Stimulated activated naive CD8-positive, alpha-beta T cell treated with anti-CD3 and anti-CD28 coated beads, Interleukin-15, amount 100 ng/mL, for 72 hours (primary cell): ENCODE results near the gene ATP1A2.

Experiments used
- ATAC-seq: fragments of 150-1000 bp; cut with Tn5 transposase; 2 replicates; pipeline ENCODE4 v1.10.0; 2021; ENCODE audit warnings: mild to moderate bottlenecking, moderate library complexity
- DNase-seq, 2 donors: peaks; one replicate each; pipeline ENCODE4 v3.0.0; 2021 to 2022
- H3K27ac Mint-ChIP-seq, 2 donors: one replicate each; pipeline ENCODE4 v1.8.0; 2022; ENCODE audit warnings: mild to moderate bottlenecking in 2 of 2, mixed read lengths in 2 of 2, moderate library complexity in 2 of 2
- H3K27me3 Mint-ChIP-seq: one replicate; pipeline ENCODE4 v1.8.0; 2022; ENCODE audit warnings: mixed read lengths
- H3K4me1 Mint-ChIP-seq: one replicate; pipeline ENCODE4 v1.8.0; 2022; ENCODE audit warnings: mild to moderate bottlenecking, mixed read lengths
- H3K4me3 Mint-ChIP-seq, 2 donors: one replicate each; pipeline ENCODE4 v1.8.0; 2022; ENCODE audit warnings: mild to moderate bottlenecking in 2 of 2, mixed read lengths in 2 of 2, moderate library complexity in 1 of 2
- H3K9me3 Mint-ChIP-seq, 2 donors: one replicate each; pipeline ENCODE4 v1.8.0; 2022; ENCODE audit warnings: mixed read lengths in 2 of 2

ATP1A2 gene

DNA sequence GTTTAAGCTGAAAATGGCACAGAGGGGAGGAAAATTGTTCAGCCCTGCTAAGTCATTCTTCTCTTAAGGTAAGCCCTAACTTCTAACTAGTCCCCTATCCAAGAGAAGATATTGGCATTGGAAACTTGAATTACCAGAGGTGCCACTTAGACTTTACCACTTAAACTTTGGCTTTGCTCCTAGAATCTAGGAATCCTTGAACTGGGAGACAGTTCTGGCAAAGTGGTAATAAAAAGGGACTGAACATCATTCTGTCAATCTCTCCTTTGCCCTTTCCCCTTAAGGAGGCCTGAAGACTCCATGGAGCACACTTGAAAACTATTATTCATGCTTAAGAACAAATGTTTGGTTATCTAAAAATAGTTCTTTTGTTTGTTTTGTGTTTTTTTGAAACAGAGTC lies 44.3 kb downstream of the ATP1A2 start:
- Mint-ChIP-seq H3K9me3 (no peaks in the 10 kb centered on the region), H3K27ac (no peak overlapping the region), H3K4me3 (no peak overlapping the region), H3K27me3 (peaks cover 7% of the 10 kb centered on the region), H3K4me1 (no peaks in the 10 kb centered on the region)
- DNase-seq = no peak
- ATAC-seq = no peak

- DNase-seq = no peak
- no peak overlapping the region for H3K4me3 Mint-ChIP-seq
- peaks cover 16% of the 10 kb centered on the region for H3K4me1 Mint-ChIP-seq
- no peaks in the 10 kb centered on the region for H3K9me3 Mint-ChIP-seq
- H3K27me3 Mint-ChIP-seq = peaks cover 15% of the 10 kb centered on the region
- no peak for ATAC-seq
- no peak overlapping the region for H3K27ac Mint-ChIP-seq
Measured at GRCh38 chr1:160161965-160162705, 46.6 kb downstream of the ATP1A2 start.

GRCh38 chr1:160162931-160163330 lies 47.4 kb downstream of the ATP1A2 start:
- no peak for ATAC-seq
- H3K4me3 Mint-ChIP-seq = no peak overlapping the region
- H3K27ac Mint-ChIP-seq = no peak overlapping the region
- no peak for DNase-seq
- H3K9me3 Mint-ChIP-seq = no peaks in the 10 kb centered on the region
- H3K4me1 Mint-ChIP-seq = peaks cover 24% of the 10 kb centered on the region
- H3K27me3 Mint-ChIP-seq = peaks cover 15% of the 10 kb centered on the region

GRCh38 chr1:160163615-160164014 lies 48.1 kb downstream of the ATP1A2 start:
- peaks cover 9% of the 10 kb centered on the region for H3K27me3 Mint-ChIP-seq
- H3K27ac Mint-ChIP-seq = no peak overlapping the region
- H3K9me3 Mint-ChIP-seq = no peaks in the 10 kb centered on the region
- H3K4me3 Mint-ChIP-seq = no peak overlapping the region
- H3K4me1 Mint-ChIP-seq = peaks cover 27% of the 10 kb centered on the region
- ATAC-seq (no peak), DNase-seq (no peak)

GRCh38 chr1:160164121-160164520 lies 48.6 kb downstream of the ATP1A2 start:
- Mint-ChIP-seq H3K4me1 (peaks cover 31% of the 10 kb centered on the region), H3K27ac (no peak overlapping the region), H3K9me3 (no peaks in the 10 kb centered on the region), H3K27me3 (peaks cover 8% of the 10 kb centered on the region), H3K4me3 (no peak overlapping the region)
- ATAC-seq (no peak), DNase-seq (no peak)

- Mint-ChIP-seq H3K9me3 (no peaks in the 10 kb centered on the region), H3K27me3 (peaks cover 14% of the 10 kb centered on the region), H3K27ac (no peak overlapping the region), H3K4me1 (peaks cover 43% of the 10 kb centered on the region), H3K4me3 (no peak overlapping the region)
- DNase-seq = no peak
- no peak for ATAC-seq
Measured at GRCh38 chr1:160166166-160166868, 50.8 kb downstream of the ATP1A2 start.

GRCh38 chr1:160167056-160167455 lies 51.5 kb downstream of the ATP1A2 start:
- Mint-ChIP-seq H3K4me1 (peaks cover 43% of the 10 kb centered on the region), H3K9me3 (no peaks in the 10 kb centered on the region), H3K27ac (peak overlapping the region in 1 of 2 donors; percentile 83), H3K27me3 (peaks cover 21% of the 10 kb centered on the region), H3K4me3 (no peak overlapping the region)
- ATAC-seq = no peak
- DNase-seq = no peak

DNA sequence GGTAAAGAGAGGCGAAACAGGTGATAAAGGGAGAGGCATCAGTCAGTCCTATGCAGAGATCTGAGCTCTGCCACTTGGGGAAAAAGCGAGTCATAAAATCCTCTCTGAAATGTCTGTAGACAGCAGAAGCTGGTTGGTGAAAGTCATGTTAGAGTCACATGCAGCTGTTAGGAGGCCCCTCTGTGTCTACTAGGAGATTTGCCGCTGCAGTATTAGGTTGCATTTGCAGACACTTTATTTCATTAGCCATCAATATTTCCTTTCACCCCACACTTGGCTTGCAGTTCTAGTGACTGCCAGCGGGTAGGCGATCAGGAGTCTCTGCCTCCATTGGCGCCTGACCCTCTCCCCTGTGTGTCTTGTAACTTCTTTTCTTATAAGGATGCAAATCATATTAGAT lies 52.0 kb downstream of the ATP1A2 start:
- DNase-seq = peak; percentile 20 to 35
- peak; percentile 73 for ATAC-seq
- no peak overlapping the region for H3K4me3 Mint-ChIP-seq
- peaks cover 26% of the 10 kb centered on the region for H3K27me3 Mint-ChIP-seq
- no peaks in the 10 kb centered on the region for H3K9me3 Mint-ChIP-seq
- peaks cover 43% of the 10 kb centered on the region for H3K4me1 Mint-ChIP-seq
- H3K27ac Mint-ChIP-seq = peak overlapping the region in 1 of 2 donors; percentile 83

GRCh38 chr1:160168016-160168415 lies 52.5 kb downstream of the ATP1A2 start:
- peaks cover 31% of the 10 kb centered on the region for H3K27me3 Mint-ChIP-seq
- H3K27ac Mint-ChIP-seq = no peak overlapping the region
- no peak for ATAC-seq
- H3K9me3 Mint-ChIP-seq = no peaks in the 10 kb centered on the region
- peaks cover 43% of the 10 kb centered on the region for H3K4me1 Mint-ChIP-seq
- no peak for DNase-seq
- no peak overlapping the region for H3K4me3 Mint-ChIP-seq

DNA sequence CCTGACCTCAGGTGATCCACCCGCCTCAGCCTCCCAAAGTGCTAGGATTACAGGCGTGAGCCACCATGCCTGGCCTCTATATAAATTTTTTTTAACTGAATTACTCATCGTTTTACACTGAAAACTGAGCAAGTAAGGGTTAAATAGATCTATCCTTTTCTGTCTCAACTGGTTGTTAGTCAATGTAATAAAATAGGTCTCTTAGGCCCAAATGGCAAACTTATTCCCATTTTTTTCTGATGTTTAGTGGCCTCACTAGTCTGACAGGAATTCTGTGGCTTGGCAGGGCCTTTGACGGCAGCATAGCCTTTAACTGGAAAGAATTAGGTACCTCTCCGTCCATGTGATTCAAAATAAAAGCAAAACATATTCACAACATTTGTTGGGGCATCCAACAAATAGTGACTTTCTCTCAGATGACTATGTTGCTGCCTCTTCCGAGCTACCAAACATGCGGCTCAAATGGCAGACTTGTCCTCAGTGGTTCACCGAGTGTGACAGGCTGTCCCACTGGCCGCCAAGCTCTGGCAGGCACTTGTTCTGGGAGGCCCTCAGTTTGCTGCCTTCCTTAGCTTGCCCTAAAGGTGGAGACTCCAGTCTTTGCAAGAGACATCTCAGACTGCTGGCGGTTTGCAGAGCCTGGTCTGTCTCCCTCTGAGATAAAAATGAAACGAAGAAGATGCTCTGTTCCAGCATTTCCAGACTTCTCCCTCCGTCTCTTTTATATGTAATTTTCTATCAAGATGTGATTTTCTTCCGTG lies 53.2 kb downstream of the ATP1A2 start:
- DNase-seq = no peak
- peaks cover 43% of the 10 kb centered on the region for H3K4me1 Mint-ChIP-seq
- peak overlapping the region in 1 of 2 donors; percentile 63 for H3K4me3 Mint-ChIP-seq
- peak overlapping the region in 1 of 2 donors; percentile 42 for H3K27ac Mint-ChIP-seq
- peaks cover 38% of the 10 kb centered on the region for H3K27me3 Mint-ChIP-seq
- H3K9me3 Mint-ChIP-seq = no peaks in the 10 kb centered on the region
- ATAC-seq = no peak

GRCh38 chr1:160169553-160170399 lies 54.2 kb downstream of the ATP1A2 start:
- peaks cover 47% of the 10 kb centered on the region for H3K27me3 Mint-ChIP-seq
- ATAC-seq = peak; percentile 96
- DNase-seq = peak; percentile 62 to 82
- H3K4me3 Mint-ChIP-seq = peak overlapping the region; percentile 52 to 63
- peaks cover 43% of the 10 kb centered on the region for H3K4me1 Mint-ChIP-seq
- no peak overlapping the region for H3K27ac Mint-ChIP-seq
- H3K9me3 Mint-ChIP-seq = no peaks in the 10 kb centered on the region

- Mint-ChIP-seq H3K27ac (no peak overlapping the region), H3K27me3 (peaks cover 40% of the 10 kb centered on the region), H3K4me3 (no peak overlapping the region), H3K9me3 (no peaks in the 10 kb centered on the region), H3K4me1 (peaks cover 35% of the 10 kb centered on the region)
- no peak for DNase-seq
- no peak for ATAC-seq
Measured at GRCh38 chr1:160171354-160171753, 55.8 kb downstream of the ATP1A2 start.

- H3K27me3 Mint-ChIP-seq = peaks cover 40% of the 10 kb centered on the region
- DNase-seq = no peak
- no peak overlapping the region for H3K4me3 Mint-ChIP-seq
- H3K27ac Mint-ChIP-seq = no peak overlapping the region
- H3K9me3 Mint-ChIP-seq = no peaks in the 10 kb centered on the region
- ATAC-seq = no peak
- peaks cover 32% of the 10 kb centered on the region for H3K4me1 Mint-ChIP-seq
Measured at GRCh38 chr1:160171980-160172379, 56.4 kb downstream of the ATP1A2 start.

DNA sequence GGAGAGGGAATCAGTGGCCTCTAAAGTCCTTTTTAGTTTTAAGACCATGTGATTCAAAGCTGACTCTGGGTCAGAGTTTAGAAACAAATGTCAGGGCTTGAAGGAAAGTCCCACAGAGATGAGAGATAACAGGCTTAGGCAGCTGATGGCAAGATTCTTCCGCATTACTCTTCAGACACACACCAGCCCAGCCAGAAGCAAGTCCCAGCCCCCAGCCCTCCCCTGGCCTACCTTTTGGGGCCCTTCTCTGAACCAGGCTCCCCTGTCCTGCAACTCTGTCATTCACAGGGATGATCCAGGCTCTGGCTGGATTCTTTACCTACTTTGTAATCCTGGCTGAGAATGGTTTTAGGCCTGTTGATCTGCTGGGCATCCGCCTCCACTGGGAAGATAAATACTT lies 61.7 kb downstream of the ATP1A2 start:
- DNase-seq (no peak), ATAC-seq (no peak)
- Mint-ChIP-seq H3K27me3 (peaks cover 25% of the 10 kb centered on the region), H3K27ac (no peak overlapping the region), H3K4me1 (peaks cover 9% of the 10 kb centered on the region), H3K9me3 (no peaks in the 10 kb centered on the region), H3K4me3 (no peak overlapping the region)

GRCh38 chr1:160177667-160178066 lies 62.1 kb downstream of the ATP1A2 start:
- no peak overlapping the region for H3K4me3 Mint-ChIP-seq
- H3K27ac Mint-ChIP-seq = no peak overlapping the region
- H3K27me3 Mint-ChIP-seq = peaks cover 20% of the 10 kb centered on the region
- peaks cover 9% of the 10 kb centered on the region for H3K4me1 Mint-ChIP-seq
- ATAC-seq (no peak), DNase-seq (no peak)
- no peaks in the 10 kb centered on the region for H3K9me3 Mint-ChIP-seq
